ENCODE data around the gene SYDE2.
"Not testable (repeated sequence)": the region's sequence is repeated elsewhere in the genome, so short reads cannot be mapped to it uniquely, and the experiment has no call there.

DNA sequence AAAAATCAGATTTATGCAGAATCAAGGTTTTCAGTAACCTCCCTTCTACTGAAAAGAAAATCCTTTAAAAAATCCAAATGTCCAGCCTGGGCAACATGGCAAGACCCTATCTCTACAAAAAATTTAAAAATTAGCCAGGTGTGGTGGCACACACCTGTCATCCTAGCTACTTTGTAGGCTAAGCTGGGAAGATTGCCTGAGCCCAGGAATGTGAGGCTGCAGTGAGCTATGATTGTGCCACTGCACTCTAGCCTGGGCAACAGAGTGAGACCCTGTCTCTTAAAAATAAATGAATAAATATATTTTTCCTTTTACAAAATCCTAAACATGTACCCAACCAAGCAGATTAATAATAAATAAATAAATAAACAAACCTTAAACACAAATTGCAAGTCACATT is 8.7 kb downstream of the SYDE2 start:
- not testable (repeated sequence) for TF ChIP-seq CREB1 (IDR thresholded peaks at IDR 0.05); CREB1 (CRISPR knock-in tag; IDR thresholded peaks at IDR 0.05); ZFX (CRISPR knock-in tag; IDR thresholded peaks at IDR 0.05)
- TF ChIP-seq, protein P1, sequence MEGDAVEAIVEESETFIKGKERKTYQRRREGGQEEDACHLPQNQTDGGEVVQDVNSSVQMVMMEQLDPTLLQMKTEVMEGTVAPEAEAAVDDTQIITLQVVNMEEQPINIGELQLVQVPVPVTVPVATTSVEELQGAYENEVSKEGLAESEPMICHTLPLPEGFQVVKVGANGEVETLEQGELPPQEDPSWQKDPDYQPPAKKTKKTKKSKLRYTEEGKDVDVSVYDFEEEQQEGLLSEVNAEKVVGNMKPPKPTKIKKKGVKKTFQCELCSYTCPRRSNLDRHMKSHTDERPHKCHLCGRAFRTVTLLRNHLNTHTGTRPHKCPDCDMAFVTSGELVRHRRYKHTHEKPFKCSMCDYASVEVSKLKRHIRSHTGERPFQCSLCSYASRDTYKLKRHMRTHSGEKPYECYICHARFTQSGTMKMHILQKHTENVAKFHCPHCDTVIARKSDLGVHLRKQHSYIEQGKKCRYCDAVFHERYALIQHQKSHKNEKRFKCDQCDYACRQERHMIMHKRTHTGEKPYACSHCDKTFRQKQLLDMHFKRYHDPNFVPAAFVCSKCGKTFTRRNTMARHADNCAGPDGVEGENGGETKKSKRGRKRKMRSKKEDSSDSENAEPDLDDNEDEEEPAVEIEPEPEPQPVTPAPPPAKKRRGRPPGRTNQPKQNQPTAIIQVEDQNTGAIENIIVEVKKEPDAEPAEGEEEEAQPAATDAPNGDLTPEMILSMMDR (IDR thresholded peaks at IDR 0.05 in 2 of 3, conservative IDR thresholded peaks at IDR 0.05 in 1 of 3; ENCODE audit: insufficient read depth in 2 of 3, low read depth in 1 of 3, low read length in 3 of 3) = not testable (repeated sequence)
